Stimulated activated CD4-positive, alpha-beta T cell treated with anti-CD3 and anti-CD28 coated beads, TNF-alpha, amount 100 ng/mL, for 48 hours (primary cell): ENCODE results near the gene ERN2.

Experiments
- DNase-seq, 3 donors: peaks; one replicate each; pipeline ENCODE4 v3.0.0-alpha.2; 2020; ENCODE audit warnings: low read depth in 3 of 3

Gene ERN2

DNA sequence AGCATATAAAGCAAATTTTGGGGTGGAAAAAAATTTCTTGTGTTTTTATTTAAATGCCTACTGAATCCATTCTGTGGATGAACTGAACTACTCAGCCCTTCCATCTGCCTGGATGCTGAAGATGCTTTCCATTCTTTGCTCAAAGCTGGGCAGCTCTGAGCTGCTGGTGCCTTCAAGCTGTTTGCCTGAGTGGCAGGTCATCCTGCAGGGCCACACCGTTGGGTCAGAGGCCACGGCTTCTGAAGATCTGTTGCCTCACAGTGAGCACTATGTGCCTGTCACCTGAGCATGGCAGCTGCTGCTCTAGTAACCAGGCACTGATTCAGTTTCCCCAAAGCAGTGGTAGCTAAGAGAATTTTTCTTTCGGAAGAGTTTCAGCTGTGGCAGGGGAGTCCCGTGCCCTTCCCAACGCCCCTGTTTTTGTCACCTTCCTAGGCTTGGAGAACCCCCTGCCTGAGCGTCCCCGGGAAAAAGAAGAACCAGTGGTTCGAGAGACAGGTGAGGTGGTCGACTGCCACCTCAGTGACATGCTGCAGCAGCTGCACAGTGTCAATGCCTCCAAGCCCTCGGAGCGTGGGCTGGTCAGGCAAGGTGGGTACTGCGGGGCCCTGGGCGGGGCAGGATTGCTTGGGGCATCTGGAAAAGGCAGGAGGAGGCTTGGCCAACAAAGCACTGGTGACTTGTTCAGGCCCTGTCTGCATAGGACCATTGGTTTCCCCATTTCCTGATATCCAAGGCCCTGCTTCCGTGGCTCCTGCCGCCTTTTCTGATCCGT lies 25.8 kb downstream of the ERN2 start:
- DNase-seq, result no peak

DNA sequence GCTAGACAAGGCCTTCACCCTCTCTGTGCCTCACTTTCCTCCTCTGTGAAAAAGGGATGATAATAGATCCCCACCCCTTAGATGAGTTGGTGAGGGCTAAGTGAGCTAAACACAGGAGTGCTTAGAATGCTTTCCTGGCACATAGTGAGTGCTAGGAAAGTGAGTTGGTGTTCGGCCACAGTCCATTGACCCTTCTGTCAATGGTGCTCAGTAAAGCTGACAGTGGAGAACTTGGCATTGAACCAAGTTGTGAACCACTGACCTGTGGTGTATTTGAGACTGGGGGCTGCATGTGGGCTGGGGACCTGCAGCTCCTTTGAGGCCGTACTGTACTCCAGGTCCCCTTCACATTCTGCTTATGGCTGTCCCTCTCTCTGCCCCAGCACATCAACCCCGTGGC lies 29.5 kb downstream of the ERN2 start:
- no peak for DNase-seq

DNA sequence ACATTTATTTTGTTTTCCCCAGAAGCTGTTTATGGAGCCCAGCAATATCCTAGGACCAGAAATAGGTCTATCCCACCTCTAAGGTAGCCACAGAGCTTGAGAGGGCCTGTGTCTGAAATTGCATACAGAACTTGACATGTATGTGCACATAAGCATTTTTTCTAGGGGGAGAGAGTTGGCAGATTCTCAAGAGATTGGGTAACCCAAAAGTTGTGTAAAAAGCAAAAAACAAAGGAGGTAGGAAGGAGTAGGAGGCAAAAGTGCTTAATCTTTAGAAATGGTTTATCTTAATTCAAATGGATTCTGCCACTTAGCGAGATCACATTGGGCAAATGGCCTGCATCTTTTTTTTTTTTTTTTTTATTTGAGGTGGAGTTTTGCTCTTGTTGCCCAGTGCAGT lies 30.8 kb downstream of the ERN2 start:
- DNase-seq, result no peak

DNA sequence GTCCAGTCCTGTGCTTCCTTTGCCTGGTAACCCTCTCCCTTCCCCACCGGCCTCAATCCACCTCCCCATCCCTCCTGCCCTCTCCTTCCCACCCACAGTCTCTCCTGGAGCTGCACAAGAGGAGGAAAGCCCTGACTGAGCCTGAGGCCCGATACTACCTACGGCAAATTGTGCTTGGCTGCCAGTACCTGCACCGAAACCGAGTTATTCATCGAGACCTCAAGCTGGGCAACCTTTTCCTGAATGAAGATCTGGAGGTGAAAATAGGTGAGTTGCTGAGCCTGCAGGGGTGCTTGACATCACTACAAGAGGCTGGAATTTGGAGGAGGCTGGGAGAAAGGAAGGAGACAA lies 33.1 kb downstream of the ERN2 start:
- DNase-seq, result no peak

DNA sequence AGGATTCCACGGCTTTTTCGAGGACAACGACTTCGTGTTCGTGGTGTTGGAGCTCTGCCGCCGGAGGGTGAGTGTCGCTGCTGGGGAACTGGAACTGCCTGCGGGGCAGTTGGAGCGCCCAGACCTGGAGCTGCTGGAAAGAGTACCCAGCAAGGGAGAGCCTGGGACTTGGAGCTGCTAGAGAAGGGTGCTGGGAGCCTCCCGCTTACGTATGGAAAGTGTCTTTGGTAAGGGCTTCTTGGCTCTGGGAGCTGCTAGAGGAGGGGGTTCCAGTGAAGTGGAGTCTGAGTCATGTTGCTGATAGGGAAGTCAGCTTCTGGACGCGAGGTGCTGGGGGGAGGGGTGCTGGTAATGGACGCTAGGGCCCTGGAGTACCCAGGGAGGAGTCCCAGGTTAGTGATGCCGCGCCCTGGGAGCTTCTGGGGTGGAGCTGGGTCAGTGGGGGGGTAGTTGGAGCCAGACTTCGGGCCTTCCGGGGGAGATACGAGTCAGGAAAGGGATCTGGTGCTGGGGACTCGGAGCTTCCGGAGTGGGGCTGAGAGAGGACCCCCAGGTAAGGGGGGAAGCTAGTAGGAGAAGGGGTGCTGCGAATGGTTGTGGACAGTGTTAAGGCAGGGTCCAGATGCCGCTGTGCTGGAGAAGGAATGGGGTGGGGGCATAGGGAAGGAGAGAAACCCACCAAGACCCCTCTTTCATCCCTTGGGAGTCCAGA lies 33.6 kb downstream of the ERN2 start:
- peak in 1 of 3 donors; percentile 25 for DNase-seq

DNA sequence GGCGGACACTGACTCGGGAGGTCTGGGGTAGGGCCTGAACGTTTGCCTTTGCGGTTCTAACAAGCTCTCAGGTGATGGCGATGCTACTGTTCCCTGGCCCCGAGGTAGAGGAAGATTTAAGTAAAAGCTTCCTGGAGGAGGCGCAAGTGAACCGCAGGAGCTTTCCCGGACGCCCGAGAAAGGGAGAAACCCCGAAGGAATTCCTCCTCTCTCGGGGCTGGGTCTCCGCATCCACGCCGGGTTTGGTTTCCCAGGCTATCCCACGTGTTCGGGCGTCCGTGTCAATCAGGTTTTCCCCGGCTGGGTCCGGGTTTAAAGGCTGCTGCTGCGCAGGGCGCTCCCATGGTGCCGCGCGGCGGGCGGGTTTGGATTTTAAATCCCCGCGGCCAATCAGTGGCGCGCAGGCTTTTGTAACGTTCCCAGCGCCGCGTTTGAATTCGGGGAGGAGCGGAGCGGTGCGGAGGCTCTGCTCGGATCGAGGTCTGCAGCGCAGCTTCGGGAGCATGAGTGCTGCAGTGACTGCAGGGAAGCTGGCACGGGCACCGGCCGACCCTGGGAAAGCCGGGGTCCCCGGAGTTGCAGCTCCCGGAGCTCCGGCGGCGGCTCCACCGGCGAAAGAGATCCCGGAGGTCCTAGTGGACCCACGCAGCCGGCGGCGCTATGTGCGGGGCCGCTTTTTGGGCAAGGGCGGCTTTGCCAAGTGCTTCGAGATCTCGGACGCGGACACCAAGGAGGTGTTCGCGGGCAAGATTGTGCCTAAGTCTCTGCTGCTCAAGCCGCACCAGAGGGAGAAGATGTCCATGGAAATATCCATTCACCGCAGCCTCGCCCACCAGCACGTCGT lies 34.4 kb downstream of the ERN2 start, which contains the start of gene PLK1:
Gene PLK1, plus strand, starts transcription at position 460 of the 844 bp plus-strand sequence. Its CDS starts 44 bp downstream, at position 504.
- DNase-seq, result peak; percentile 74 to 80 (median 77)

DNA sequence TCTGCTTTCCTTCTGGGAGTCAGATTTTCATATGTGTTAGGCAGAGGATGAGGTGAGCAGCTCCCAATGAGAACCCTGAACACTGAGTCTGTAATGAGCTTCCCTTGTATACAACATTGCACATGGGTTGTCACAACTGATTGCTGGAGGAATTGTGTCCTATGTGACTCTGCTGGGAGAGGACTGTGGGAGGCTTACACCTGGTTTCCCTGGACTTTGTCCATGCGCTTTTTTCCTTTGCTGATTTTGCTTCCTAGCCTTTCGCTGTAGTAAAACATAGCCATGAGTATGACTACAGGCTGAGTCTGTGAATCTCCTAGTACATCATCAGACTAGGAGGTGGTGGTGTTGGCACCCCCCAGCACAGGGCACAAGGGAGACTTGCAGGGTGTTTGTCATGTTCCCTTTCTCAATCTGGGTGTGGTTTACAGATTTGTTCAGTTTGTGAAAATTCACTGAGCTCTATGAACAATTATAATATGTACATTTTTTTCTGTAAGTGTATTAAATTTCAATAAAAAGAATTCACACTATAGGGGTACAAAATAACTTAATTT lies 36.0 kb downstream of the ERN2 start:
- no peak for DNase-seq

DNA sequence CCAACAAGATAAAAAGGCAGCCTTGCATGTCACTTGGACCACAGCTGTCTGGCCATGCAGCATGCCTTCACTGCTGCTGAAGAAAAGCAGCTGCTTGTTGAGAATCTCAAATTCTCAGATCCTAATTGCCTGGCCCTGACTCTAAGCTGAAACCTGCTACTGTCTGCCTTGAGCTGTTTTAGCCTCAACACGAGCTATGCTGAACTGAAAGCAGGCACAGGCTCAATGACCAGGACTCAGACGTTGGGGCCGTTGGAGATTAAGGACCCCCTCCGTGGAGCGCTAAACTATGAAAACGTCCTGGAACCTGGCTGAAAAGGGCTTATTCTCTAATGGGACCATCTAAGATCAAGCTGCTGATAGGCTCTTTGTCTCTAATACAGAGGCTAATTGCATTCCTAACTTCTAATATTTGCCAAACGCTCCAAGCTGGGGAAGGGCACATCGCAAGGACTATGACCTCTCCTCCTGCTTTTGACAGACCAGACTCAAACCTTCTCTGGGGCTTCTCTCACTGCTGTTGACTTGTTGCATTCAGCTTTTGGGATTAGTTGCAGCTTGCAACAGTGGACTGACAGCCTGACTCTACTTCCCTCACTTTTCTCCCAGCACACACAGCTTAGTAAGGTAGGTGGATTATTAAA lies 38.9 kb downstream of the ERN2 start:
- no peak for DNase-seq

DNA sequence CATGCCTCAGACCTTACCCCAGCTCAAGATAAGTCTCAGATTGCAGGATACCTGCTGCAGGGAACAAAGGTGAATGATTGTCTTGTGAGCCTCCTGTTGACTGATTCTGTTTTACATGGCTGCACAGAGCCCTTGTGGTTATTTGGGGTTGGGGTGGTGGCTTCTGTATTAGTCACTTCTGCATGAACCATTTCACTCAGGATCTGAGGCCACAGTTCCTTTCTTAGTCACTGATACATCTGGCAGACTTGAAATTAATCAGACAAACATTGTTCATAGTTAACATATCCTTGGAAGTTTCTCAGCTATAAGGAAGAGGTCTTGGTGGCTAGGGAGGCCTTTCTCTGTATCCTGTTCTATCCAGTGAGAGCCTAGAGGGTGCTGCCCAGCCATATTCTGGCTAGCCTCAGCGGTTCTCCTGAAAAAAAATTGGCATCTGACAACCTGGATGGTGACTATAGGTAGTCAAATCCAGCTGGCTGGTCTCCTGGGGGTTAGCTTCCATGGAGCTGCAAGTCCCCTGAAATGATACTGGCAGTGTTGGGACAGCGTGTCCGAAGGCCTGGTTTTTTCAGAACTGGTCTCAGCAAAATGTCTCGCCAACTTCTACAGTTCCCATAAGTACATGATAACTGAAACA lies 42.8 kb downstream of the ERN2 start:
- peak in 2 of 3 donors; percentile 24 to 46 for DNase-seq

DNA sequence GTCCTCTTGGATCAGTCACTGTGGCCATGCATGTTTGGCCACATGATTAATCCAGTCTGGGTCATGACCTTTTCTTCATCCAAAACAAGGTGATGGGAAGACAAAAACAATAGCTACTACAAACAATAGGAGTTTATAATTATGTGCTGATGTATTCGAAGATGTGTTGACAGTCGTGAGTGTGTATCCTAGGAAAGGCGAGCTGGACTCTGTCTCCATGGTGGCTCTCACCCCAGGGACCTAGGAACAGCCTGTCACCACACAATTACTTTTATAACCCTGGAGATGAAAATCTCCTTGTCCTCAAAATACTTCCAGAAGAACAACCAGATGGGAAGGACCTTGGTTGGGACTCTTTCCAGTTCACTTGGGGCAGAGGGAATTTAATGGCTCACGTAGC lies 44.1 kb downstream of the ERN2 start:
- DNase-seq, result no peak

DNA sequence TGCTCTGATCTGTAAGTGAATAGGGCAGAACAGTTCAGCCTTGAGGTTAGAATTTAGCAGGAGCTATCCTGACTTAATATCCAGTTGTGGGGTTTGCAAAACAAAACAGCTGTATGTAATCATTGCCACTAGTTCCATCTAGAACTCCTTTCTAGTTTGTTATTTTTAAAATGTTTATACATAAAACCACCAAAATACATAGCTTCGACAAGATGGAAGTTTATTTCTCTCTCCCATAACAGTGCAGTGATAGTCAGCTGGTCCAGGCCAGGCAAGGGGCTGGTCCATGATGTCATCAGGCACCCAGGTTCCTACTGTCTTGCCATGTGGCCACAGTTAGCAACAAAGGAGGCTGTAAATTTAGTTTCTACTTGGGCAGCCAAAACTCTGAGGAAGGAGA lies 44.8 kb downstream of the ERN2 start:
- no peak for DNase-seq

DNA sequence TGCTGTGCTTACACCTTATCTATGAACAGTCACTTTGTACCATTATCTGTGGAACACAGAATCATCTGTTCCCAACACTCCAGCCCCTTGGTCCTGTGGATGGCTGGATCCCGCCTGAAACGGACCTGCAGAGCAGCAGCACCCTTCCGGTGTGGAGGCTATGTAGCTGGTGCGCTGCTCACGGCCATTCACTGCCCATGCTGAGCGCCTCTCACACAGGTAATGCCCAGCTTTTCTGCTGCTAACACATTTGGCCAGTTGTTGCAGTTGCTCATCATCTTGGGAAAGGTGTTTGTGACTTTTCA lies 45.7 kb downstream of the ERN2 start:
- no peak for DNase-seq

DNA sequence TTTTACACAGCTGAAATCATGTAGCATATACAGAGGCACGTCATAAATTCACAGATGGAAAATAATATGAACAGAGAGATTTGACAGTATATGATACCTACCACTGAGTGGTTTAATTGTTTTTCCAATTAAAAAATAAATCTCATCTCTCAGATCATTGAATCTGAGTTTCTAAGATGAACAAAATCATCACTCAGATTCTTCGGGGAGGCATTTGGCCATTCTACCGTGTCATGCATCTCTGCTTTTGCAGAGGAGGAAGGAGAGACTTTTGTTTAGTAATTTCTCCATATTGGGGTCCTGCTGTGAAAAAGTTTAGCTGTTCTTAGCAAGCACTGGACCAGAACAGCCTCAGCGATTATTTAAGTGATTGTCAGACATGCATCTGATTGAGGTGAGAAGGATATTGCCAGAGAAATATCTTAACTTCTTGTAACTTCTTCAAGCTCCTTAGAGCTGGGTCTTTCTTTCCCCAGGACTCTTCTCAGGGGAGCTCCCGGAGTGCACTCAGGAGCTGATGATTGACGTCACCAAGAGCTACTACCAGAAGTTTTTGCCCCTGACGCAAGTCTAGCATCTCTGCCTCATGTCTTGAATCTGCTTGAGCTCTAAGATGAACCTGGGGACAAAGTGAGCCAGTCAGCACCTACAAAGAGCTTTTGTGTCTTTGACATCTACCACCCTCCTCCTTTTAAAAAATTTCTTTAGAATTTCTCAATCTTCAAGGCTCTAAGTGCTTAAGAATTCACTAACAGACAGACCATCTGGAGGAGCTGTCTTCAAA lies 46.3 kb downstream of the ERN2 start:
- no peak for DNase-seq

DNA sequence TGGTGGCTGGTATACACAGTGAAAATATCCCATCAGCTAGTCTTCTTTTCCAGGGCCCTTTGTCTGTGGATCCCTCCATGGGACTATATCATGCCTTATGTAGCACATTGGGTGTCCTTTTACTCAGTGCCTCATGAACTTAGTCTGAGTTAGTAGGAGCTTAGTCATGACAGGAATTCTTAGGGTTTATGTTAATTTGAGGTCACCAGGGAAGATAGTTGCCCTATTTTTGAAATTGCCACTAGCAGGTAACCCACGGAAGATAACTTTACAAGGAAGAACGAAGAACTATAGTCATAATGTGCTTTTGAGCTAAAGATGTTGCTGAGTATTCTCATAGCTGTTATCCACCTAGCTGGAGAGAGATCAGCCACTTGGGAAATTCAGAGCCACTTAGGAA lies 49.1 kb downstream of the ERN2 start:
- no peak for DNase-seq

DNA sequence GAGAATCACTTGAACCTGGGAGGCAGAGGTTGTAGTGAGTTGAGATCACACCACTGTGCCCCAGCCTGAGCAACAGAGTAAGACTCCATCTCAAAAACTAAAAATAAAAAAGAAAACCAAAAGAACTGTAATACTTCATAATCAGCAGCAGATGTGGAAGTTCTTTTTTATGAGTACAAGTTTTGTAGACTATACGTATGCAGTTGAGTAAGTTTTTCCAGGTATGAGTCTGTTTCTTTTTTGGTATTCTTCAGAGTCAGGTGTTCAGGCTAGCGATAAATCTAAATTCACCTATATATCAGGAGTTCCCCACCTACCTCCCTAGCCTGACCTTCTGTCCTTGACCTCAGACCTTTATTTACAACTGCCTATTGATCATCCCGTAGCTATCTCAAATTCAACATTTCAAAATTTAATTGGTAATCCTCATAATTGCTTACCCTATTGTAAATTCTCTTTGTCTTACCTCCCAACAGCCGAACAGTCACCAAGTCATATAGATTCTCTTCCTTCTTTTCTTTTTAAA lies 61.0 kb downstream of the ERN2 start:
- no peak for DNase-seq

DNA sequence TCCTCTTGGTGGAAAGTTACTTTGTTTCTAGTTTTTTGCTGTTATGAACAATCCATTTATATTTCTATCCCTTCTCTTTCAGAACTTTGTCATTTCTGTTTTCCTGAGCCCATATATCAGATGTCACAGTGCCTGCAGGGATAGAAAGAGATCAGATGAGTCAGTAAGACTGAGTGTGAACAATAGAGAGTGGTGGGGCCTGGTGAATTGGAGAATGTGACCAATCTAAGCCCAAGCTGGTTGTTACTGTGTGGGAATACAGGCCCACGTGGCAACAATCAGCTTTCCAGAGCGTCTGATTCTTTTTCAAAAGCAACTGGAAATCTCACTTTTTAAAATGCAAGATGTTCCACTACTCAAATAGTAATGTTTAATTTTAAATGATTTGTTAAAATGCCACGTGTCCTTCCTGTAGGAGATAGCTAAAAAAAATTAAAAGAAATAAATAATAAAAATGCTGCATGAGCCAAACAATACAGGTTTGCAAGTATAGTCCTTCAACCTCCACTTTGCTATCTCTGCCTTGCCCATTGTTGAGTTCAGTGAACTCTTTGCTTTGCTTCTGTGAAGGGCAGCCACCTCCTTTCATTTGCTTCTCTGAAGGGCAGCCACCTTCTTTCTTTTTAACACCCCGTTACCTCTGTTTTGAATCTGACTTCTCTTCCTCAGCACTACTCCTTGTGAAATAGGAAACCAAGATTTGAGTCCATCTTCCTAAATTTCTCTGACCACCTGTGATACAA lies 62.2 kb downstream of the ERN2 start:
- no peak for DNase-seq

DNA sequence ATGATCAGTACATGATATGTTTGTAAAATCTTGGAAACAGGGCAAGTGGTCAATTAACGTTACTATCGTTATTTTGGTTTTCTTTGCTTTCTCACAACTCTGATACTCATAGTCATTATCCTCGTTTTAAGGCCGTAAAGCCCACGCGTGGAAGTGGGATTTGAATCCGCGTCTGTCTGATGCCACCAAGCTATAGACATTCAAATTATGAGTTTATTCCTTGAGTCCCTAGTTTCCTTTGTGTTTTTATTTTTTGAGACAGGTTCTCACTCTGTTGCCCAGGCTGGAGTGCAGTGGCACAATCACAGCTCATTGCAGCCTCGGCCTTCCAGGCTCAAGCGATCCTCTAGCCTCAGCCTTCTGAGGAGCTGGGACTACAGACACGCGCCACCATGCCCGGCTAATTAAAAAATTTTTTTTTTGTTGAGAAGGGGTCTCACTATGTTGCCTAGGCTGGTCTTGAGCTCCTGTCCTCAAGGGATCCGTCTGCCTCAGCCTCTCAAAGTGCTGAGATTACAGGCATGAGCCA lies 70.7 kb downstream of the ERN2 start:
- DNase-seq, result no peak

DNA sequence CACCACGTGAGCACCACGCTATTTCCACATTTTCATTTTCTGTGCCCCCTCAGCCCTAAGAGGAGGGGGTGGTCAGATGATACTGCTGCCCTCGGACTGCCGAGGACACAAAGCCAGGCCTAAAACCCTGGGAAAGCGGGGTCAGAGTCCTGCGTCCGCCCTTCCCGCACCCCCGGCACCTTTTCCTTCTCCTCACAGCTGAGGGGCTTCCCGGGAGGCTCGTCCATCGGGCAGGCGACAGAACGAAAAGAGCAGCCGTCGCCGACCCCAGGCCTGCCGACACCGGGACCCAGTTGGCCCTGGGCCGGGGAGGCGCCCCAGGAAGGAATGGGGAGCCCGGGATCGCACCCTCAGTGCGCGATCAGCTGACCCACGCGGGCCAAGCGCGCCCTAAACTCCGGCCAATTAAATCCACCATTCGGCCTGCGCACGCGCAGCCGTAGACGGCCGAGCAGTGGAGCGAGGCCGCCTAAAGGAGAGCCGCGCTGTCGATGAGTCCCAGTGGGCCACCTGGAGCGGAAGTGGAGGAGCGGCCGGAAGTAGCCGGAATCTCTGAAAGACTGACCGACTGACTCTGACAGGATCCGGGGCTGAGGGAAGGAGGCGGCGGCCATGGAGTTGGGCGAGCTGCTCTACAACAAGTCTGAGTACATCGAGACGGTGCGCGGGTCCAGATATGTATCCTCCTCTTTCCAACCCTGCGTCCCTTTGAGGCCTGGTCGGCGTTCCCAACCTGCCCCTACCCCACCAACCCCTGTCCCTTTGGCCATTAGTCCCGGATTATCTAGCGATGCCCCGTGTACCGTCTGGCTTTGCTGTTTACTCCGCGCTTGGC lies 71.9 kb downstream of the ERN2 start, which contains the start of the genes DCTN5 and PALB2:
Gene DCTN5, plus strand, starts transcription at position 536 of the 835 bp plus-strand sequence. Its CDS starts 77 bp downstream, at position 613.
Gene PALB2, minus strand, starts transcription at position 380 of the 835 bp plus-strand sequence. Its CDS starts 153 bp downstream, at position 227.
- DNase-seq, result peak; percentile 76 to 85 (median 81)
